Activated CD8-positive, alpha-beta T cell treated with anti-CD3 and anti-CD28 coated beads for 36 hours (primary cell): ENCODE data around the gene RHNO1. TPM values are rescaled to one million over a fixed set of nuclear protein-coding genes. Genes with fewer than 3 reads are reported as not detected.

Experiments used
- ATAC-seq: fragments of 200-7000 bp; cut with Tn5 transposase; one replicate; pipeline ENCODE4 v1.10.0; 2021; ENCODE audit warnings: mild to moderate bottlenecking, moderate library complexity
- CTCF ChIA-PET: fragments of 350-600 bp; sonication (Branson Sonifier 250); formaldehyde crosslinking; loops from one replicate; lab custom pipeline; 2021; ENCODE audit warnings: antibody characterized with exemption; lab: Charles Lee
- POLR2A ChIA-PET: fragments of 350-600 bp; sonication (Branson Sonifier 250); formaldehyde crosslinking; loops from one replicate; lab custom pipeline; 2021; ENCODE audit warnings: antibody characterized with exemption; lab: Charles Lee
- DNase-seq: peaks from one replicate; pipeline ENCODE4 v3.0.0-alpha.2; 2020
- H3K27ac Mint-ChIP-seq: one replicate; pipeline ENCODE4 v1.8.0; 2021; ENCODE audit warnings: mild to moderate bottlenecking, mixed read lengths
- H3K27me3 Mint-ChIP-seq: one replicate; pipeline ENCODE4 v1.8.0; 2021; ENCODE audit warnings: mixed read lengths
- H3K36me3 Mint-ChIP-seq: one replicate; pipeline ENCODE4 v1.8.0; 2021; ENCODE audit warnings: low read depth, mixed read lengths
- H3K4me1 Mint-ChIP-seq: one replicate; pipeline ENCODE4 v1.8.0; 2021; ENCODE audit warnings: low read depth, mixed read lengths
- H3K4me3 Mint-ChIP-seq: one replicate; pipeline ENCODE4 v1.8.0; 2021; ENCODE audit warnings: mild to moderate bottlenecking, moderate library complexity, mixed read lengths
- H3K9me3 Mint-ChIP-seq: one replicate; pipeline ENCODE4 v1.8.0; 2021; ENCODE audit warnings: mixed read lengths
- CTCF ChIP-seq: fragments of 200-600 bp; IDR thresholded peaks from one replicate; pipeline ENCODE4 v1.8.0; 2022; ENCODE audit warnings: antibody characterized with exemption, mild to moderate bottlenecking
- intact Hi-C: fragments of 100-400 bp; cut with micrococcal nuclease; formaldehyde crosslinking; loops from one replicate; pipeline ENCODE4 v1.10.0; 2022
- total RNA-seq, 2 experiments: library from RNA; stranded (reverse); gene quantifications; one replicate each; pipeline ENCODE4 v1.2.3, GENCODE V29; 2021

The RHNO1 gene
- total RNA-seq, 2 experiments from 2014 or later = 56.9 to 62.9 TPM

DNA sequence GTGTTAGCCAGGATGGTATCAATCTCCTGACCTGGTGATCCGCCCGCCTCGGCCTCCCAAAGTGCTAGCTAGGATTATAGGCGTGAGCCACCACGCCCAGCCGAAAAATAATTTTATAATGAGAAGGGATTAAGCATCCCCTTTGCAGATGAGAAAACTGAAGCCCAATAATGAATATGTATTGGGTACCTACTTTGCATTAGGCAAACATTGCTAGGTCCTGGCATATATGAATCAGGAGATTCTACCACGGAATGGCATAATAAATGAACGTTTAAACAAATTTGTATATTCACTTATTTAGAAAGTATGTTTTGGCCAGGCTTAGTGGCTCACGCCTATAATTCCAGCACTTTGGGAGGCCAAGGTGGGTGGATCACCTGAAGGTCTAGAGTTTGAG is 46.0 kb downstream of the RHNO1 start:
- no peak for ATAC-seq
- TF ChIP-seq CTCF = no peak
- Mint-ChIP-seq H3K36me3 (peaks cover 10% of the 10 kb centered on the region), H3K4me1 (peaks cover 4% of the 10 kb centered on the region), H3K27ac (no peak overlapping the region), H3K27me3 (no peaks in the 10 kb centered on the region), H3K4me3 (no peak overlapping the region), H3K9me3 (no peaks in the 10 kb centered on the region)
- DNase-seq = no peak
- CTCF ChIA-PET = no interaction called here
- POLR2A ChIA-PET = no interaction called here
- intact Hi-C loops = no loop called here

- no peak for ATAC-seq
Observed at GRCh38 chr12:2924019-2924418, 47.0 kb downstream of the RHNO1 start.

GRCh38 chr12:2925322-2925995 is 48.4 kb downstream of the RHNO1 start:
- Mint-ChIP-seq H3K9me3 (no peaks in the 10 kb centered on the region), H3K4me1 (peaks cover 4% of the 10 kb centered on the region), H3K36me3 (peaks cover 12% of the 10 kb centered on the region), H3K27me3 (no peaks in the 10 kb centered on the region), H3K27ac (peak overlapping the region; percentile 8), H3K4me3 (no peak overlapping the region)
- DNase-seq (no peak), ATAC-seq (no peak)
- intact Hi-C loops = no loop called here
- CTCF ChIA-PET = no interaction called here
- TF ChIP-seq CTCF = no peak
- POLR2A ChIA-PET = interaction anchor here (0.8 kb wide), 1 partner anchor 48 kb away, joined by 4 read pairs; the partner anchor contains the start of genes FOXM1 and RHNO1

More at GRCh38 chr12:2924019-2924418, 47.0 kb downstream of the RHNO1 start:
- peaks cover 10% of the 10 kb centered on the region for H3K36me3 Mint-ChIP-seq
- no peak overlapping the region for H3K4me3 Mint-ChIP-seq
- intact Hi-C loops = no loop called here
- H3K9me3 Mint-ChIP-seq = no peaks in the 10 kb centered on the region
- no peak for TF ChIP-seq CTCF
- H3K27ac Mint-ChIP-seq = no peak overlapping the region
- ChIA-PET POLR2A (interaction anchor here (0.6 kb wide), 1 partner anchor 46 kb away, joined by 3 read pairs; no protein-coding TSS in a partner anchor), CTCF (no interaction called here)
- H3K4me1 Mint-ChIP-seq = peaks cover 4% of the 10 kb centered on the region
- DNase-seq = no peak
- no peaks in the 10 kb centered on the region for H3K27me3 Mint-ChIP-seq

DNA sequence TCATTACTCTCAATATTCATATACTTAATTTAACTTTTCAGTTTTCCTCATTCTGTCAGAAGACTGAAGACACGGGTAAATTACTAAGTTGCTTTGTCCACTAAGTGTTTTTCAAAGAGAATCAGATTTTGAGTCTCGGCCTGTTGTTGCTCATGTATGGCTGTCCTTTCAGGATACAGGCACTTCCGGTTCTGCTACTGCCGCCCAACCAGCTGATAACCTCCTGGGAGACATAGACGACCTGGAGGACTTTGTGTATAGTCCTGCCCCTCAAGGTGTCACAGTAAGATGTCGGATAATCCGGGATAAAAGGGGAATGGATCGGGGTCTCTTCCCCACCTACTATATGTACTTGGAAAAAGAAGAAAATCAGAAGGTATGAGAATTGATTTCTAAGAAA is 53.8 kb downstream of the RHNO1 start:
- ATAC-seq = no peak
- CTCF ChIA-PET = no interaction called here
- H3K9me3 Mint-ChIP-seq = no peaks in the 10 kb centered on the region

More for the DNA sequence above, 53.8 kb downstream of the RHNO1 start:
- intact Hi-C loops = no loop called here
- DNase-seq = no peak
- Mint-ChIP-seq H3K36me3 (peaks cover 6% of the 10 kb centered on the region), H3K27ac (no peak overlapping the region), H3K4me3 (no peak overlapping the region), H3K4me1 (no peaks in the 10 kb centered on the region), H3K27me3 (no peaks in the 10 kb centered on the region)
- POLR2A ChIA-PET = no interaction called here
- TF ChIP-seq CTCF = no peak
